ENCODE data around the gene RANBP3L.

RANBP3L gene

DNA sequence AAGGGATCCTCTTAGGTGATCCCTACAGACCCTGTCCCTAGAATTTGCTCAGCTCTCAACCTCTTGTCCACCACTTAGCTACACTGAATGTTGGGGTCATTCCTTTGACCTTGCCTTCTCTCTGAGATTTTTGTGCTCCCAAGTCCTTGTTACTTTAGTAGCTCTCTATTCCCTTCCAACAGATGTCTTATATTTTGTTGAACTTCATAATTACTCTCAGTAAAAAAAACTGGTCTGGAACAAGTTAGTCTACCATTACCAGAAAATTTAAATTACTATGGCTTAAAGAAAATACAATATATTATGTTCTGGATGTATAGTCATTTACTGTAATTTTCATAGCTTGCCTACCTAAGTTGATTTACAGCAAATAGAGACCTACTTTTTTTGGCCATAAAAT is 23.5 kb upstream of the RANBP3L start:
- no peak overlapping the region for H3K27ac ChIP-seq
- CTCF ChIA-PET, result interaction anchor here (0.5 to 0.6 kb wide), 4 partner anchors 19 to 470 kb away, joined by 3 read pairs; no protein-coding TSS in a partner anchor
- POLR2A ChIA-PET (ENCODE audit: low non-redundant PET), result no interaction called here
- no peak for TF ChIP-seq CTCF (conservative IDR thresholded peaks at IDR 0.05; ENCODE audit: low read depth)
- no peak for DNase-seq (ENCODE audit: low spot score)

DNA sequence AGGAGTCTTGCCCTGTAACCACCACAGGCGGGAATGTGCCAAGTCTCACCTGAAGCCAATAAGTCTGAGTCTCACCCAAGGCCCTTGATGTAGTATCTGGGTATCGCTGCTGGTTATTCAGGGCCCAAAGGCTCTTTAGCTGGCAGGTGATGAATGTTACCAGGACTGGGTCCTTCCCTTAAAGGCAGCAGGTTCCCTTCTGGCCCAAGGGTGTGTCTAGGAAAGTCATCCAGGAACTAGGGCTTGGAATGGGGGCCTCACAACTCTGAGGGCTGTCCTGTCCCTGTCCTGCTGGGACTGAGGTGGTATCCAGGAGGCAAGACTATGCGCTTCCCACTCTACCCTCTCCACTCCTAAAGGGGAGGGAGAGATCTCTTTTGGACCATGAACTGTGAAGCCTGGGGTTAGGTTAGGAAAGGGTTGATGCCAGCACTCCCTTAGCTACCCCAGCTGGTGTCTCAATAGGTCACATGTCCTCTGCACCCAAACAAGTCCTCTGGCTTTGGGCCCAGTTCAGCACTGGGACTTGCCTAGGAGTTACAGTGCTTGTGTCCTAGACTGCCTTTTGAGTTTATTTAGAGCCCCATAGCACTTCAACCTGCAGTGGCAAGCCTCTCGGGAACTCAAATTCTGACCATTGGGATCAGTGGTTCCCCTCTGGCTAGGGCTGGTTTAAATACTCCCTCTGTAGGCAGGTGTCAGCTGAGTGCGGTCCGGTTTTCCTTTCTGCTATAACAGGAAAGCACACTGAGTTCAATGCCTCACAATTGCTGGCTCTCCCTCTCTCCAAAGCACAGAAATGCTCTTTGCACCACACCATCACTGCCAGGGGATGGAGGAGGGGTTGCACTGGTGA is 22.5 kb upstream of the RANBP3L start:
- ChIA-PET POLR2A (ENCODE audit: low non-redundant PET) (no interaction called here), CTCF (interaction anchor here (0.5 kb wide), 1 partner anchor 147 kb away, joined by 8 read pairs; no protein-coding TSS in a partner anchor)
- TF ChIP-seq CTCF (conservative IDR thresholded peaks at IDR 0.05; ENCODE audit: low read depth), result no peak
- DNase-seq (ENCODE audit: low spot score), result no peak
- no peak overlapping the region for H3K27ac ChIP-seq

- ChIA-PET POLR2A (ENCODE audit: low non-redundant PET) (no interaction called here), CTCF (interaction anchor here (0.5 to 0.7 kb wide), 2 partner anchors 15 to 102 kb away, joined by 4 to 7 read pairs; no protein-coding TSS in a partner anchor)
Observed at GRCh38 chr5:36312953-36313672, 11.4 kb upstream of the RANBP3L start.

GRCh38 chr5:36311956-36312355 is 10.3 kb upstream of the RANBP3L start:
- no peak overlapping the region for H3K27ac ChIP-seq
- no peak for DNase-seq (ENCODE audit: low spot score)
- POLR2A ChIA-PET (ENCODE audit: low non-redundant PET), result no interaction called here
- TF ChIP-seq CTCF (conservative IDR thresholded peaks at IDR 0.05; ENCODE audit: low read depth), result no peak
- CTCF ChIA-PET, result no interaction called here

More at GRCh38 chr5:36312953-36313672, 11.4 kb upstream of the RANBP3L start:
- DNase-seq (ENCODE audit: low spot score), result no peak
- no peak for TF ChIP-seq CTCF (conservative IDR thresholded peaks at IDR 0.05; ENCODE audit: low read depth)
- no peak overlapping the region for H3K27ac ChIP-seq

DNA sequence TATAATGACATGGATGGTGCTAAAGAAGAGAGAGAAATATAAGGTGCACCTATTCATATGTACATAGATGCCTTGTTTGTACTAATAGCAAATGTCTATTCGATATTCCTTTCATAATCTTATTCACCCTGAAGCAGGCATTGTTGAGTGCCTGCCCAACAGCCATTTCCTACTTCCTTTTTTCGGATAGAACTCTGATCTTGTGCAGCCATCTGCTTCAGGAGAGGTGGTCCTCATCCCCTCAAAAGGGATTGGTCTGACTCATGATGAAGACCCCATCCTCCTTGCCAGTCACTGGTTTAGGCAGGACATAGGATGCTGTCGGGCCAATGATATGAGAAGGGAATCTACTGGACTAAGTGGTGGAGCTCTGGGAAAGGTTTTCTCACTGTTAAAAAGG is 8.4 kb upstream of the RANBP3L start:
- no peak for DNase-seq (ENCODE audit: low spot score)

More for the DNA sequence above, 8.4 kb upstream of the RANBP3L start:
- CTCF ChIA-PET, result no interaction called here
- POLR2A ChIA-PET (ENCODE audit: low non-redundant PET), result no interaction called here
- no peak for TF ChIP-seq CTCF (conservative IDR thresholded peaks at IDR 0.05; ENCODE audit: low read depth)
- no peak overlapping the region for H3K27ac ChIP-seq

Data from RWPE1 (cell line).